SK-N-MC (cell line): Measurements from ENCODE around the gene PDLIM5.

Experiments
- EZH2 ChIP-seq: fragments of 200-600 bp; sonication (generic); IDR thresholded peaks from one replicate; pipeline ENCODE4 v1.6.1; 2017; ENCODE audit warnings: antibody characterized with exemption
- POLR2AphosphoS5 ChIP-seq: IDR thresholded peaks from 2 replicates; pipeline ENCODE4 v1.6.1; 2012; ENCODE audit warnings: mild to moderate bottlenecking, low read depth, low read length, borderline replicate concordance

GRCh38 chr4:94452476-94453371 lies 982 bp downstream of the PDLIM5 start:
- TF ChIP-seq POLR2AphosphoS5 (no peak), EZH2 (no peak)
